Left lung (tissue), 14 donors: Measurements from ENCODE around the gene ZNHIT6. TPM values are rescaled to one million over a fixed set of nuclear protein-coding genes. Genes with fewer than 3 reads are reported as not detected.

Experiments used
- ATAC-seq: fragments of 200-7000 bp; cut with Tn5 transposase; one replicate; pipeline ENCODE4 v1.9.1; 2020; ENCODE audit warnings: moderate library complexity
- DNase-seq, 4 donors: peaks; one replicate each; pipeline ENCODE4 v3.0.0-alpha.2; 2013 to 2020
- H3K27ac ChIP-seq, 2 donors: fragments of 200-600 bp; sonication (generic) in 1 of 2; one replicate each; pipeline versions ENCODE4 v1.5.0 to v1.8.0; 2020 to 2021
- H3K27me3 ChIP-seq, 2 donors: fragments of 200-600 bp; sonication (generic) in 1 of 2; one replicate each; pipeline versions ENCODE4 v1.5.0 to v1.8.0; 2020 to 2021
- H3K36me3 ChIP-seq, 2 donors: fragments of 200-600 bp; sonication (generic) in 1 of 2; one replicate each; pipeline versions ENCODE4 v1.5.0 to v1.8.0; 2020 to 2021
- H3K4me1 ChIP-seq, 2 donors: fragments of 200-600 bp; one replicate each; pipeline ENCODE4 v1.8.0; 2021
- H3K4me3 ChIP-seq, 2 donors: fragments of 200-600 bp; sonication (generic) in 1 of 2; one replicate each; pipeline versions ENCODE4 v1.5.0 to v1.8.0; 2020 to 2021; ENCODE audit warnings: mild to moderate bottlenecking in 1 of 2
- H3K9me3 ChIP-seq, 2 donors: fragments of 200-600 bp; sonication (generic) in 1 of 2; one replicate each; pipeline versions ENCODE4 v1.5.0 to v1.8.0; 2020 to 2021
- intact Hi-C, 2 donors: fragments of 100-400 bp; cut with DNase I; formaldehyde crosslinking; loops; one replicate each; pipeline versions ENCODE4 v1.11.2 to v1.14.2; 2022
- long read RNA-seq, 12 donors: library from polyadenylated mRNA in 2 of 12; unstranded in 2 of 12; transcript quantifications; one replicate each; pipeline ENCODE4 v2.0.0 and lab custom pipeline, GENCODE V29; 2019 to 2026
- polyA plus RNA-seq, 6 donors: library from polyadenylated mRNA; unstranded; fragments of 120-200 nt; gene quantifications; one replicate each; pipeline ENCODE4 v1.2.1, GENCODE V29; 2013; ENCODE audit not compliant: insufficient read length in 6 of 6
- total RNA-seq, 2 donors: library from RNA; stranded (reverse); fragmentation: NEBNext Ultra II Directional; extraction: Animal tissue kit (Norgen Biotek cat#: 25700); gene quantifications; one replicate each; pipeline ENCODE4 v1.2.1, GENCODE V29; 2021
- TF ChIP-seq, protein P1 (sequence below), 2 donors: fragments of 200-600 bp; sonication (generic) in 1 of 2; IDR thresholded peaks; one replicate each; pipeline versions ENCODE4 v1.5.0 to v1.8.0; 2021; ENCODE audit warnings: antibody characterized with exemption in 2 of 2
- donor health status: DM: no; HTN: yes; CAD: no.
- donor health status: DM: no; HTN: no; CAD: no.

ZNHIT6 gene, protein sequence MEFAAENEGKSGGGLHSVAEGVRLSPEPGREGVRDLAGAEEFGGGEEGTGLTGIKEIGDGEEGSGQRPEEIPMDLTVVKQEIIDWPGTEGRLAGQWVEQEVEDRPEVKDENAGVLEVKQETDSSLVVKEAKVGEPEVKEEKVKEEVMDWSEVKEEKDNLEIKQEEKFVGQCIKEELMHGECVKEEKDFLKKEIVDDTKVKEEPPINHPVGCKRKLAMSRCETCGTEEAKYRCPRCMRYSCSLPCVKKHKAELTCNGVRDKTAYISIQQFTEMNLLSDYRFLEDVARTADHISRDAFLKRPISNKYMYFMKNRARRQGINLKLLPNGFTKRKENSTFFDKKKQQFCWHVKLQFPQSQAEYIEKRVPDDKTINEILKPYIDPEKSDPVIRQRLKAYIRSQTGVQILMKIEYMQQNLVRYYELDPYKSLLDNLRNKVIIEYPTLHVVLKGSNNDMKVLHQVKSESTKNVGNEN
- total RNA-seq (10 to 100 TPM; 12.2 to 12.6 TPM), polyA plus RNA-seq (10 to 100 TPM; 27.6 to 32.2 (median 29.5) TPM)
- long read RNA-seq, donor 1, partial matches to known transcripts: 0 of 4 reads
- long read RNA-seq, donor 1, other reads (novel, unspliced or antisense): 0 of 4 reads
- long read RNA-seq, donor 2, partial matches to known transcripts: 0 of 4 reads
- long read RNA-seq, donor 2, other reads (novel, unspliced or antisense): 0 of 4 reads
- long read RNA-seq, donor 3, partial matches to known transcripts: 0 of 4 reads
- long read RNA-seq, donor 3, other reads (novel, unspliced or antisense): 0 of 4 reads
- long read RNA-seq, donor 4, partial matches to known transcripts: 0 of 5 reads
- long read RNA-seq, donor 4, other reads (novel, unspliced or antisense): 4 of 5 reads
- long read RNA-seq, donor 5, transcript ZNHIT6-201 (10 exons, 2,797 nt): major isoform, 6 of 6 reads
- long read RNA-seq, donor 5, partial matches to known transcripts: 0 of 6 reads
- long read RNA-seq, donor 5, other reads (novel, unspliced or antisense): 0 of 6 reads
- long read RNA-seq, donor 6, partial matches to known transcripts: 27 of 31 reads
- long read RNA-seq, donor 6, other reads (novel, unspliced or antisense): 0 of 31 reads
- long read RNA-seq, donor 7, transcript ZNHIT6-201 (10 exons, 2,797 nt): major isoform, 5 of 5 reads
- long read RNA-seq, donor 7, partial matches to known transcripts: 0 of 5 reads
- long read RNA-seq, donor 7, other reads (novel, unspliced or antisense): 0 of 5 reads
- long read RNA-seq, donor 8, transcript ZNHIT6-201 (10 exons, 2,797 nt): major isoform, 10 of 25 reads
- long read RNA-seq, donor 8, partial matches to known transcripts: 15 of 25 reads
- long read RNA-seq, donor 8, other reads (novel, unspliced or antisense): 0 of 25 reads
- long read RNA-seq, donor 9: 0 reads
- long read RNA-seq, donor 10, partial matches to known transcripts: 0 of 1 reads
- long read RNA-seq, donor 10, other reads (novel, unspliced or antisense): 1 of 1 reads
- long read RNA-seq, donor 11, transcript ZNHIT6-201 (10 exons, 2,797 nt): major isoform, 7 of 7 reads
- long read RNA-seq, donor 11, partial matches to known transcripts: 0 of 7 reads
- long read RNA-seq, donor 11, other reads (novel, unspliced or antisense): 0 of 7 reads
- long read RNA-seq, donor 12, partial matches to known transcripts: 0 of 3 reads
- long read RNA-seq, donor 12, other reads (novel, unspliced or antisense): 0 of 3 reads

DNA sequence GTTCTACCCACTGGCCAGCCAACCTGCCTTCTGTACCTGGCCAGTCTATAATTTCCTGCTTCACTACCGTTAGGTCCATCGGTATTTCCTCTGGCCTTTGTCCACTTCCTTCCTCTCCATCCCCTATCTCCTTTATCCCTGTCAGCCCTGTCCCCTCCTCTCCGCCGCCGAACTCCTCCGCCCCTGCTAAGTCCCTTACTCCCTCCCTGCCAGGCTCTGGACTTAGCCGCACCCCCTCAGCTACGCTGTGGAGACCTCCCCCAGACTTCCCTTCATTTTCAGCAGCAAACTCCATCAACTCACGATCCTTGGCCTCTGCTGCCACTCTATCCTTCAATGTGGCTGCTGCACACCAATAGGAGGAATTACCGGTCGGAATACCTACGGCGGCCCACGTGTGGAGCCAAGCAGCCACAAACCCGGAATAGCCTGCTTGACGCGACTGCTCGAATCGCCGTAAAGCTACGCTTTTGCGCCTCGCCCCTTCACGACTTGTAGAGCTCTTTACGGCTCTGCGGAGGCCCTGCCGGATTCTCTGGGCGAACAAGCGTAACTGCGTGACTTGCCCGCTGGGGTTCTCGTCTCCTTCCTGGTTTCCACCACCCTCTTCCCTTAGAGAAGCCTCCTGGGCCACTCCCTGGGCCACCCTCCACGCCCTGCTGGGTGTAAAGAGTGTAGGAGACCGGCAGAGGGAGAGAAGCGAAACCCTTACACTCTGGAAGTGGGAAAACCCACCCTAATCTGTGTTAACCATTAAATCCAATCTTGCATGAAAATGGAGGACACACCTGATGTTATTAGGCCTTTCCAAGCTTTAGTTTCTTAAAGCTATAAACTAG lies at the start of gene ZNHIT6:
Gene ZNHIT6, minus strand, starts transcription at position 444 of the 839 bp plus-strand sequence. Its CDS starts 149 bp downstream, at position 295.
- intact Hi-C loops: no loop called here

DNA sequence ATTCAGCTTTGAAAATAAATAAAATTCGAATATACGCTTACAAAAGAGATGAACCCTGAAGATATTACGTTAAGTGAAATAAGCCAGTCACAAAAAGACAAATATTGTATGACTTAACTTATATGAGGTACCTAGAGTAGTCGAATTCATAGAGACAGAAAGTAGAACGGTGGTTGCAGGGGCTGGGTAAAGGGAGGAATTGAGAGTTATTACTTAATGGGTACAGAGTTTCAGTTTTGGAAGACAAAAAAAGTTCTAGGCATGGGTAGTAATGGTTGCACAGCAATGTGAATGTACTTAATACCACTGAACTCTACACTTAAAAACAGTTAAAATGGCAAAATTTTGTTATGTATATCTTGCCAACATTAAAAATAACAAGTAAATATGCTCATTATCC lies 48.6 kb upstream of the ZNHIT6 start:
- TF ChIP-seq, protein P1, sequence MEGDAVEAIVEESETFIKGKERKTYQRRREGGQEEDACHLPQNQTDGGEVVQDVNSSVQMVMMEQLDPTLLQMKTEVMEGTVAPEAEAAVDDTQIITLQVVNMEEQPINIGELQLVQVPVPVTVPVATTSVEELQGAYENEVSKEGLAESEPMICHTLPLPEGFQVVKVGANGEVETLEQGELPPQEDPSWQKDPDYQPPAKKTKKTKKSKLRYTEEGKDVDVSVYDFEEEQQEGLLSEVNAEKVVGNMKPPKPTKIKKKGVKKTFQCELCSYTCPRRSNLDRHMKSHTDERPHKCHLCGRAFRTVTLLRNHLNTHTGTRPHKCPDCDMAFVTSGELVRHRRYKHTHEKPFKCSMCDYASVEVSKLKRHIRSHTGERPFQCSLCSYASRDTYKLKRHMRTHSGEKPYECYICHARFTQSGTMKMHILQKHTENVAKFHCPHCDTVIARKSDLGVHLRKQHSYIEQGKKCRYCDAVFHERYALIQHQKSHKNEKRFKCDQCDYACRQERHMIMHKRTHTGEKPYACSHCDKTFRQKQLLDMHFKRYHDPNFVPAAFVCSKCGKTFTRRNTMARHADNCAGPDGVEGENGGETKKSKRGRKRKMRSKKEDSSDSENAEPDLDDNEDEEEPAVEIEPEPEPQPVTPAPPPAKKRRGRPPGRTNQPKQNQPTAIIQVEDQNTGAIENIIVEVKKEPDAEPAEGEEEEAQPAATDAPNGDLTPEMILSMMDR (IDR thresholded peaks at IDR 0.05): no peak
- H3K27ac ChIP-seq: no peak overlapping the region
- no peaks in the 10 kb centered on the region for H3K27me3 ChIP-seq
- H3K36me3 ChIP-seq: no peaks in the 10 kb centered on the region
- no peak for ATAC-seq
- intact Hi-C loops: no loop called here
- DNase-seq: no peak
- H3K9me3 ChIP-seq: no peaks in the 10 kb centered on the region
- no peak overlapping the region for H3K4me3 ChIP-seq
- H3K4me1 ChIP-seq: no peaks in the 10 kb centered on the region

More for the DNA sequence above, at the start of gene ZNHIT6:
- H3K4me3 ChIP-seq: peak within 1 kb of the TSS; percentile 71 to 79
- no peaks in the 10 kb centered on the region for H3K9me3 ChIP-seq
- TF ChIP-seq, protein P1 (IDR thresholded peaks at IDR 0.05): peak; percentile 26 to 59
- H3K4me1 ChIP-seq: peaks cover 9 to 19% of the 10 kb centered on the region in 2 donors
- peak within 1 kb of the TSS; percentile 82 to 88 for H3K27ac ChIP-seq
- peak; percentile 99 for ATAC-seq
- no peaks in the 10 kb centered on the region for H3K27me3 ChIP-seq
- H3K36me3 ChIP-seq: peaks cover 0 to 23% of the 10 kb centered on the region in 2 donors
- DNase-seq: peak; percentile 85 to 93 (median 92)

DNA sequence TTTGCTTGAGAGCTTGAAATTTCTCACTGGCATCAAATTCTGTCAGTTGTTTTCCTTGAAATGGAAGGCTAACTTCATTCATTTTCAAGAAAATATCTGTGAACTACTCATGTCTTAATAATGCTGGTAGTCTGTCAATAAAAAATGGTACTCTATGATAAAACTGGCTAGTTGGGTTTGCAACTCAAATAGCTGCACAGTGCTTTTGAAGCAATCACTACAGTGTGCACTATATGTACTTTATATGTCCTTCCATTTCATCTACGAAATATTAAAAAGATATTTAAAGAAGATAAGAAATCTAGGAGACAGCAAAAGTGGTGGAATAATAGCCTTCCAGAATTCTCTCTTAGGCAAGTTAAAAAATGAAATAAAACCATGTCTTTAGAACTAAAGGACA lies 39.9 kb upstream of the ZNHIT6 start:
- TF ChIP-seq, protein P1 (IDR thresholded peaks at IDR 0.05): no peak
- no peak overlapping the region for H3K4me3 ChIP-seq
- H3K9me3 ChIP-seq: no peaks in the 10 kb centered on the region
- H3K27ac ChIP-seq: no peak overlapping the region
- no peaks in the 10 kb centered on the region for H3K27me3 ChIP-seq
- no peaks in the 10 kb centered on the region for H3K4me1 ChIP-seq
- intact Hi-C loops: no loop called here
- no peak for DNase-seq
- ATAC-seq: no peak
- H3K36me3 ChIP-seq: no peaks in the 10 kb centered on the region

DNA sequence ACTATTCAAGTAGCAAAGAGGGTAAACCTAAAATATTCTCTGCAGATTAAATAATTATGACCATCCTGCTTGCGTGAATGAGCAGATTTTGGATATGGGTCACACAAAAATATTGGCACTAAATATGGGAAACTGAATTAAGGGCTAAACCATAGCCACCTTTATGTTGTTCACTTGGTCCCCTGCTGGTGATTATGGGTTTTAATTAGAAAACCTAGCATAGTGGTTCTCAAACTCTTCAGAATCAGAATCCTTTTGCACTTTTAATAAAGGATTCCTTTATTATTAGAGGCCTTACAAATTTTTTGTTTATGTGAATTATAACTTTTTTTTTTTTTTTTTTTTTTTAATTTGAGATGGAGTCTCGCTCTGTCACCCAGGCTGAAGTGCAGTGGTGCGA lies 38.5 kb upstream of the ZNHIT6 start:
- Histone ChIP-seq H3K36me3 (no peaks in the 10 kb centered on the region), H3K9me3 (no peaks in the 10 kb centered on the region), H3K4me3 (no peak overlapping the region), H3K4me1 (no peaks in the 10 kb centered on the region), H3K27ac (no peak overlapping the region), H3K27me3 (no peaks in the 10 kb centered on the region)
- TF ChIP-seq, protein P1 (IDR thresholded peaks at IDR 0.05): no peak
- intact Hi-C loops: no loop called here
- ATAC-seq (no peak), DNase-seq (no peak)
